Stimulated activated CD8-positive, alpha-beta memory T cell treated with anti-CD3 and anti-CD28 coated beads, Interleukin-12 subunit alpha, Interleukin-12 subunit beta, amount 100 ng/mL, for 4 hours (primary cell): ENCODE results near the gene ARID3B.
"Not testable (repeated sequence)": the region's sequence is repeated elsewhere in the genome, so short reads cannot be mapped to it uniquely, and the experiment has no call there.

ENCODE experiments used
- DNase-seq: peaks from one replicate; pipeline ENCODE4 v3.0.0-alpha.2; 2020; ENCODE audit warnings: low read depth

Gene ARID3B

GRCh38 chr15:74537736-74538135, 3.3 kb upstream of the ARID3B start:
- DNase-seq, result no peak

GRCh38 chr15:74539521-74539920, 1.5 kb upstream of the ARID3B start:
- DNase-seq, result not testable (repeated sequence)

DNA sequence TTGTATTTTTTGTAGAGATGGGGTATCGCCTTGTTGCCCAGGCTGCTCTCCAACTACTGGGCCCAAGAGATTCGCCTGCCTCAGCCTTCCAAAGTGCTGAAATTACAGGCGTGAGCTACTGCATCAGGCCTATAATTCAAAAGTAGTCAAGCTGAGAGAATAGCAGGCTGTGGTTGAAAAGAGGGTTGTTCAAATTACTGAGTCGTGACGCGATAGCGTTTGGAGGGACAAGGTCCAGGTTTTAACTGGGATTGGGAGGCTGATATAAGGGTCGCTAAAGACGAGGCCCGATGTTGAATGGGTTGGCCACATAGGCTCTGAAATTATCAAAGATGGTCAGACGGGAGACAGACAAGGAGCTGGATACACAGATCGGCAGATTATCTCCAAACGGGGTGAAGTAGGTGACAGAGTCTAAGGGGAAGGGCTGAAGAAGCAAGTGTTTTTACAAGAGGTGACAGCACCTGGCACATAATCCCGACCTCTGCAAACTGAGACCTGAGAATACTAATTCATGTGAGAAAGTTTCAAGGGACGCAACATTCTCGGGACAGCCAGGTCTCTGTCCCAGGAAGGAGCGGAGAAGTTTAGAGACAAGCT, 759 bp upstream of the ARID3B start:
- no peak for DNase-seq

GRCh38 chr15:74541494-74542165, 610 bp downstream of the ARID3B start:
- DNase-seq, result peak; percentile 48

DNA sequence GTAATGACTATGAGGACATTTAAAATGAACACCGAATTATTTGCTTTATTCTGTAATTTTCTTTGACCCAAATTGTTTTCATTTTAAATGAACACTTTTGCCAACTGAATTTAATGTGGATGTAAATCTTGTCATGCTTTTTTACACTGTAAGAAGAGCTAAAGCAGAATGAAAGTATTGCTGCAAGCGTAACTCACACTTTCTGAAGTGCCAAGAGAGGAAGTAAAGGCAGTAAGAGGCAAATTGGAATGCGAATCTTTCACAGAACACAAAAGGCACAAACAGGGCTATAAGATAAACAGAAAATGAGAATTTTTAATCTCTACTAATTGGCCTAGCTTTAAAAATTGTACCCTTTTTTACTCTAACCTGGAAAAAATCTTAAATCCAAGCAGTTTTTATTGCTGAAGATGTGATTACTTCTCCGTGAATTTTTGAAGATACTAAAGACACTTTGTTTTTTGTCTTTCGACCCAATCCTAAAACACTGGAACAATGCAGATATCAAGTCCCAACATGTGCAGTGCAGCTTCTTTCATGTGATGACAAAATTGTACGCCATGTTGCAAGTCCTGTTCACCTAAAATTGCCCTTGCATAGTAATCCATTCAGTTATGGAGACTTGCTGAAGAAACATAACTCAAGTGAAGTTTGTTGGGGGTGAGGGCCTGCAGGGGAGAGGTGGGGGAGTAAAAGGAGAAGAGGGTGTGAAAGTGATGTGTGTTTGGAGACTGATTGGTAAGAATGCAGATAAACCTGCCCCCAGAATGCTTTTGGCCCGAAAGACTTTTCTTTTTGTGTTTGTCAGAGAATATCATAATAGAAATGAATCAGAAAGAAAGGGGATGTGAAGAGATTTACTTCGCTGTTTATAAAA, 1.4 kb downstream of the ARID3B start:
- no peak for DNase-seq

DNA sequence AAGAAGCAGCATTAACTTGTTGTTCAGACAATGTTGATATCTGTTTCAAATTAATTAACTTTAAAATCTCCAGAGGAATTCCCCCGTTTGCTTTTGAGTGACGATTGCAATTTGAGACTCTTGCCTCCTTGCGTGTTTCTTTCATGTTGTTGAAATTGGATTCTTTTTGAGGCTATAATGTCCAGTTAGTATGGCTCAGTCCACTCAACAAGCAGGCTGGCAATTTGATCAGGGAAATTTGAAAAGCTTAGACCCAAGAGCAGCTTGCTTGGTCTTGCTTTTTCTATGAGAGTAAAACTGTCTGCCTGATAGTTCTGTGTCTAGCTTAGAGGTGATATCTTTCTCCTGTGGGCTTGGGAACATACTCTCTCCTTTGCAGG, 2.0 kb downstream of the ARID3B start:
- DNase-seq, result no peak

GRCh38 chr15:74543583-74543982, 2.6 kb downstream of the ARID3B start:
- DNase-seq, result peak; percentile 16

GRCh38 chr15:74545086-74545485, 4.1 kb downstream of the ARID3B start:
- no peak for DNase-seq

DNA sequence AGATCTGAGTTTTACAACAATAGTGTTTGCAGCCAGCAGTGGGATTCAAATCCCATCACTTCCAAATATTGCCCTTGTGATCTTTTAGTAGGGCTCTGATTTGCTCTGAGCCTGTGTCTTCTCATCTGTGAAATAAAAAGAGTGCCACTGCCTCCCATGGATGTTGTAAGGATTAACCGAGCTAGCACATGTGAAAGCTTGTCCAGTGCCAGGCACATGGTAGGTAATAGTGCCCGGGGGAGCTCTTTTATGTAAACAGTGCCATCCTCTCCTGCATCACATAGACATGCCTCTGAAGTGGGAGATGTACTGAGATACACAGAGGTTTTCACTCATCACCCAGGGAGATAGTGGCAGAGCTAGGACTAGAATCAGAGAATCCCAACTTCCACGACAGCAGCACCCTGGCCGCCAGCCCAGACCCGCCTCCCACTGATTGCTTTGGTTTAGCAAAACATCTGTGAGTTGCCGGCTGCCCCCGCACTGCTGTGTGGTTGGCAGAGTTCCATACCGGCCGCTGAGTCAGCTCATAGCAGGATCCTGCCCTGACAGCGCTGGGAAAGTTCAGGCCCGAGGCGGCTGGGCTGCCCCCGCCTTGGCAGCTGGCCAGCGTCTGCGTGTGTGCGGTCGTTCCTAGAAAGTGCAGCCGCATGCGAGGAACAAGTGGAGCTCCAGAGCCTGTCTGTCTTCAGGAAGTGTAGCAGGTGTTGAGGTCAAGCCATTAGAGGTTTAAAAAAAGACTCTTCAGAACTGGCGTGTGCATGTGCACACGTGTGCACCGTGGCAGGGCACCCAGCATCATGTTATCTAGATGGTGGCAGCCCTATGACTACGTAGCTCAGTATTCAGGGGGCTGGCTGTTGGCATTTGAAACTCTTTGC, 5.0 kb downstream of the ARID3B start:
- DNase-seq, result peak; percentile 91

DNA sequence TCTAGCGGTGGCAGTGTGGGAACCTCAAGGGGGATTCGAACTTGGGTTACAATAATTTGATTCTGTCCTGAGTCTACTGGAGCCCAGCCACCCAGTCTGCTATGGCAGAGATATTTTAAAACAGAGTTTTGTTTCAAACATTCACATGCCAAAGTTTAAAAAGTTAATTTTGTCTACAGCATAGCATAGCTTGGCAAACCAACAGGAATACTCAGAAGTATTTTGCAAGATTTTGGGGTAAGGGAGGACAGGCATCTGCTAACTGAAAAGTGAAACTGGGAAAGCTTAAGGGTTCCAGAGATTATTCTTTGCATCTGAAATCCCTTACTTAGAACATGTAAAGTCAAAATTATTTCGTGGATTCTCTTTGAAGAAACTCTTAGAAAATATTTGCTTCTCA, 6.6 kb downstream of the ARID3B start:
- no peak for DNase-seq

- DNase-seq, result no peak
These were observed 7.2 kb downstream of the ARID3B start for GRCh38 chr15:74548241-74548640.

GRCh38 chr15:74549816-74550215, 8.8 kb downstream of the ARID3B start:
- DNase-seq, result no peak

GRCh38 chr15:74551714-74552113, 10.7 kb downstream of the ARID3B start:
- no peak for DNase-seq

GRCh38 chr15:74552773-74553441, 11.9 kb downstream of the ARID3B start:
- no peak for DNase-seq

DNA sequence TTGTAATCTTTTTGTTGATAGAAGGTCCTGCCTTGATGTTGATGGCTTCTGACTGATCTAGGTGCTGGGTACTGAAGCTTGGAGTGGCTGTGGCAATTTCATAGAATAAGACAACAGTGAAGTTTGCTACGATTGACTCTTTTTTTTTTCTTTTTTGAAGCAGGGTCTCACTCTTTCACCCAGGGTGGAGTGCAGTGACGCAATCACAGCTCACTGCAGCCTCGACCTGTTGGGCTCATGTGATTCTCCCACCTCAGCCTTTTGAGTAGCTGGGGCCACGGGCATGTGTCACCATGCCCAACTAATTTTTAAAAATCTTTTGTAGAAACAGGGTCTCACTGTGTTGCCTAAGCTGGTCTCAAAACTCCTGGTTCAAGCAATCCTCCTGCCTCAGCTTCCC, 14.2 kb downstream of the ARID3B start:
- no peak for DNase-seq

- no peak for DNase-seq
These were observed 17.7 kb downstream of the ARID3B start for GRCh38 chr15:74558706-74559105.

GRCh38 chr15:74563442-74563841, 22.4 kb downstream of the ARID3B start:
- DNase-seq, result no peak

GRCh38 chr15:74564182-74564581, 23.2 kb downstream of the ARID3B start:
- DNase-seq, result no peak

GRCh38 chr15:74565381-74566085, 24.5 kb downstream of the ARID3B start:
- no peak for DNase-seq

- no peak for DNase-seq
These were observed 27.6 kb downstream of the ARID3B start for GRCh38 chr15:74568594-74568993.

DNA sequence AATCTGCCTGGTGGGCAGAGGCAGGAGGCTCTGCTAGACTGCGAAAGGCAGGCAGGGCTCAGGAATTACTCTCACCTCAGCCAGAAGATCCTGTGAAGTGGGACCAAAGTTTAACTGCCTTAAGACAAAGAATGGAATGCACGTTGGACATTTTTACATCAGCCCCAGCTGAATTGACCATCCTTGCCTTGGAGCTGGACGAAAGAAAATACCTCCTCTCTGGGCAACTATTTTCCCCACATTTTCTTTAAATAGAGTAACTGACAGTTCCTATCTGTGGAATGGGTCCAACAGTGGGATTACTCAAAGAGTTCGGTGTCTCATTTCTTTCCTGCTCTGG, 28.7 kb downstream of the ARID3B start:
- DNase-seq, result no peak
